BJ (cell line): ENCODE measurements around the gene KRTAP4-3. TPM values are rescaled to one million over a fixed set of nuclear protein-coding genes. Genes with fewer than 3 reads are reported as not detected.
"Not testable (repeated sequence)": the region's sequence is repeated elsewhere in the genome, so short reads cannot be mapped to it uniquely, and the experiment has no call there.

Source experiments
- CTCF ChIA-PET: fragments of 350-600 bp; formaldehyde crosslinking; extraction: SDS; loops from one replicate; lab custom pipeline; 2021; ENCODE audit warnings: antibody characterized with exemption, inconsistent platforms; lab: Yijun Ruan, JAX
- POLR2A ChIA-PET: fragments of 300-600 bp; sonication (Branson Sonifier 250); formaldehyde crosslinking; extraction: SDS; loops from one replicate; lab custom pipeline; 2021; ENCODE audit warnings: antibody characterized with exemption; lab: Charles Lee
- DNase-seq: peaks from one replicate; pipeline ENCODE4 v3.0.0-alpha.2; 2011; ENCODE audit warnings: low read depth
- H3K27me3 ChIP-seq: 2 replicates; pipeline ENCODE4 v1.6.0; 2011; ENCODE audit warnings: low read length; ENCODE audit not compliant: control insufficient read depth, insufficient read depth
- H3K36me3 ChIP-seq: 2 replicates; pipeline ENCODE4 v1.5.1; 2011; ENCODE audit warnings: low read length; ENCODE audit not compliant: control insufficient read depth, insufficient read depth
- H3K4me3 ChIP-seq: 2 replicates; pipeline ENCODE4 v1.5.1; 2011; ENCODE audit warnings: low read depth, mild to moderate bottlenecking, control low read depth, low read length
- polyA plus RNA-seq: library from polyadenylated mRNA; depleted of rRNA; stranded (reverse); fragments of >200 nt; gene quantifications from 2 replicates; pipeline ENCODE4 v1.2.3, GENCODE V29; 2011
- TF ChIP-seq, protein P1 (sequence below): IDR thresholded peaks from 2 replicates; pipeline ENCODE4 v1.5.1; 2011; ENCODE audit warnings: low read depth, mild to moderate bottlenecking, control low read depth, inconsistent platforms, low read length, moderate library complexity; ENCODE audit not compliant: insufficient read depth

Gene KRTAP4-3
- polyA plus RNA-seq, 1 experiment, result not detected

DNA sequence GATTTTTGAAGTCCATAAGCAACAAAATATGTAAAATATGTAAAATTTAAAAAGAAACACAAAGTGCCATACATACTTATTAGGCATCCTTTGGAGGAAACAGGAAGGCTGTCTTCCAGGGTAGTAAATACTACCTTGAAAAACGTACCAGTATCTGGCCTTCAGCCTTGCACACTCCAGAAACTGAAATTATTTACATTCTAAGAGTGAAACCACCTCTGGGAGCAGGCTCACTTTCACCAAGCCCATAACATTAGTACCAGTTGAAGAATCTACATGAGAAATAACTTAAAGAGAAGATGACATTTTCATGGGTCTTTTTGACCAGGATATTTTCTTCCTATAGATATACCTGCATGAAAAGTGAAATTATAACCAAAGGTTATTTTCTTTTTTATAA, 28.0 kb upstream of the KRTAP4-3 start:
- ChIA-PET CTCF (interaction anchor here (0.6 kb wide), 1 partner anchor 270 kb away, joined by 3 read pairs; no protein-coding TSS in a partner anchor), POLR2A (no interaction called here)
- TF ChIP-seq, protein P1, sequence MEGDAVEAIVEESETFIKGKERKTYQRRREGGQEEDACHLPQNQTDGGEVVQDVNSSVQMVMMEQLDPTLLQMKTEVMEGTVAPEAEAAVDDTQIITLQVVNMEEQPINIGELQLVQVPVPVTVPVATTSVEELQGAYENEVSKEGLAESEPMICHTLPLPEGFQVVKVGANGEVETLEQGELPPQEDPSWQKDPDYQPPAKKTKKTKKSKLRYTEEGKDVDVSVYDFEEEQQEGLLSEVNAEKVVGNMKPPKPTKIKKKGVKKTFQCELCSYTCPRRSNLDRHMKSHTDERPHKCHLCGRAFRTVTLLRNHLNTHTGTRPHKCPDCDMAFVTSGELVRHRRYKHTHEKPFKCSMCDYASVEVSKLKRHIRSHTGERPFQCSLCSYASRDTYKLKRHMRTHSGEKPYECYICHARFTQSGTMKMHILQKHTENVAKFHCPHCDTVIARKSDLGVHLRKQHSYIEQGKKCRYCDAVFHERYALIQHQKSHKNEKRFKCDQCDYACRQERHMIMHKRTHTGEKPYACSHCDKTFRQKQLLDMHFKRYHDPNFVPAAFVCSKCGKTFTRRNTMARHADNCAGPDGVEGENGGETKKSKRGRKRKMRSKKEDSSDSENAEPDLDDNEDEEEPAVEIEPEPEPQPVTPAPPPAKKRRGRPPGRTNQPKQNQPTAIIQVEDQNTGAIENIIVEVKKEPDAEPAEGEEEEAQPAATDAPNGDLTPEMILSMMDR, result no peak
- H3K27me3 ChIP-seq, result no peaks in the 10 kb centered on the region
- no peak for DNase-seq
- H3K36me3 ChIP-seq, result no peaks in the 10 kb centered on the region
- no peak overlapping the region for H3K4me3 ChIP-seq

DNA sequence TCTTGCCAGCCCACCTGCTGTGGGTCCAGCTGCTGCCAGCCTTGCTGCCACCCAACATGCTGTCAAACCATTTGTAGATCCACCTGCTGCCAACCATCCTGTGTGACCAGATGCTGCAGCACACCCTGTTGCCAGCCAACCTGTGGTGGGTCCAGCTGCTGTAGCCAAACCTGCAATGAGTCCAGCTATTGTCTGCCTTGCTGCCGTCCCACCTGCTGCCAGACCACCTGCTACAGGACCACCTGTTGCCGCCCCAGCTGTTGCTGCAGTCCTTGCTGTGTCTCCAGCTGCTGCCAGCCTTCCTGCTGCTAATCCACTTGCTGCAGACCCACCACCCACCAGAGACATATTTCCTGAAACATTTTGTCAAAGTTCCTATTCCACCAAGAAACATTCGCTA, 22.3 kb upstream of the KRTAP4-3 start:
- CTCF ChIA-PET, result no interaction called here
- no peaks in the 10 kb centered on the region; the same call in 1 of the 2 replicates for H3K27me3 ChIP-seq
- H3K4me3 ChIP-seq, result no peak overlapping the region
- POLR2A ChIA-PET, result no interaction called here
- TF ChIP-seq, protein P1, result no peak
- DNase-seq, result no peak
- no peaks in the 10 kb centered on the region for H3K36me3 ChIP-seq

DNA sequence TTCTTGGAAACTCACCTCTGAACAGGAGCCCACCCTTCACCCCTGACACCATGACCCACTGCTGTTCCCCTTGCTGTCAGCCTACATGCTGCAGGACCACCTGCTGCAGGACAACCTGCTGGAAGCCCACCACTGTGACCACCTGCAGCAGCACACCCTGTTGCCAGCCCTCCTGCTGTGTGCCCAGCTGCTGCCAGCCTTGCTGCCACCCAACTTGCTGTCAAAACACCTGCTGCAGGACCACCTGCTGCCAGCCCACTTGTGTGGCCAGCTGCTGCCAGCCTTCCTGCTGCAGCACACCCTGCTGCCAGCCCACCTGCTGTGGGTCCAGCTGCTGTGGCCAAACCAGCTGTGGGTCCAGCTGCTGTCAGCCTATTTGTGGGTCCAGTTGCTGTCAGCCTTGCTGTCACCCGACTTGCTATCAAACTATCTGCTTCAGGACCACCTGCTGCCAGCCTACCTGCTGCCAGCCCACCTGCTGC, 21.9 kb upstream of the KRTAP4-3 start, which contains the start of gene KRTAP9-1:
Gene KRTAP9-1, plus strand, starts transcription at position 51 of the 482 bp plus-strand sequence. Its CDS starts 0 bp downstream, at position 51.
- POLR2A ChIA-PET, DNase-seq, H3K36me3 ChIP-seq, H3K27me3 ChIP-seq, CTCF ChIA-PET, H3K4me3 ChIP-seq: not testable (repeated sequence)

DNA sequence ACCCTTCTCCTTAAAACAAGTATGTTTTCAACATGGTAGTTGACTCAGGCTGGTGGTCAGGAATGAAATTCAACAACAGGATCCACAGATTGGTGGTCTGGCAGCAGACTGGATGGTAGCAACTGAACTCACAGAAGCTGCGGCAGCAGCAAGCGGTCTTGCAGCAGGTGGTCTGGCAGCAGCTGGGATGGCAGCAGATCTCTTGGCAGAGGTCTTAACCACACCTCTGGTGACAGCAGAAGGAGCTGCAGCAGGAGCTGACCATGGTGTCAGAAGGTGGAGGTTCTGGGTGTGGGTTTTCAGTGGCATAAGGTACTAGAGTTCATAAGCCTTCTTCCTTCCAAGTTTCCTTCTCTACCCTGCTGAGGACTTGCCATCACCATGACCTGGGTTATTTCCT, 18.9 kb upstream of the KRTAP4-3 start:
- POLR2A ChIA-PET, result no interaction called here
- CTCF ChIA-PET, result no interaction called here
- no peak for DNase-seq

DNA sequence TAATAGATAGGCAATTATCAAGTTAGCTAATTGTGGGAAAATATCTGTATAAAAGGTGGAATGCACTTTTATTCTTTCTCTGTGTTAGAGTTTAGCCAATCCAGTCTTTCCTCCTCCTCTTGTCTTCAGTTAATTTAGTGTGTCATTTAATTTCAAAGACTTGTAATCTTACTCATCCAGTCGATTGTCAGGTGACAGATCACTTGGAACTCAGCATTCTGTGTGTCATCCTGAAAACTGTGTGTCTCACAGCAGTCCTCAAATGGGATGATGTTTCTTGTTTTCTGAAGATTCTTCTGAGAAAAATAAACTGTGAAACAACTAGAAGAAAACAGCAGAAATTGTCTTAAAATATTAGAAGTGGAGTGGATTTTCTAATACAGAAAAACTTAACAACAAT, 17.0 kb upstream of the KRTAP4-3 start:
- Histone ChIP-seq H3K4me3 (no peak overlapping the region), H3K36me3 (no peaks in the 10 kb centered on the region), H3K27me3 (no peaks in the 10 kb centered on the region; the same call in 1 of the 2 replicates)
- DNase-seq, result no peak
- TF ChIP-seq, protein P1, result no peak
- ChIA-PET CTCF (no interaction called here), POLR2A (no interaction called here)

More for the DNA sequence above, 18.9 kb upstream of the KRTAP4-3 start:
- Histone ChIP-seq H3K36me3 (no peaks in the 10 kb centered on the region), H3K4me3 (no peak overlapping the region), H3K27me3 (no peaks in the 10 kb centered on the region; the same call in 1 of the 2 replicates)
- TF ChIP-seq, protein P1, result no peak

DNA sequence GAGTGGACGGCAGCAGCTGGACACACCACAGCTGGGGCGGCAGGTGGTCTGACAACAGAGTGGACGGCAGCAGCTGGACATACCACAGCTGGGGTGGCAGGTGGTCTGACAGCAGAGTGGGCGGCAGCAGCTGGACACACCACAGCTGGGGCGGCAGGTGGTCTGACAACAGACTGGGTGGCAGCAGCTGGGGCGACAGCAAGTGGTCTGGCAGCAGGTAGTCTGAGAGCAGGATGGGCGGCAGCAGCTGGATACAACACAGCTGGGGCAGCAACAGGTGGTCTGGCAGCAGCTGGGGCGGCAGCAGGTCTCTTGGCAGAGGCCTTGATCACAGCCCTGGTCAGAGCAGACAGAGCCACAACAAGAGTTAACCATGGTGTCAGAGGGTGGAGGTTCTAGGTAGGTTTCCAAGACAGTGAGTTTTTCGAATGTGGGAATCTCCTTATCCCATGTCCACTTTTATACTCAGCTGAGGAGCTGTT, 16.5 kb upstream of the KRTAP4-3 start, which contains the start of gene KRTAP4-1:
Gene KRTAP4-1, minus strand, starts transcription at position 432 of the 482 bp plus-strand sequence. Its CDS starts 57 bp downstream, at position 375.
- POLR2A ChIA-PET, result no interaction called here
- no peak within 1 kb of the TSS for H3K4me3 ChIP-seq
- H3K27me3 ChIP-seq, result no peaks in the 10 kb centered on the region; the same call in 1 of the 2 replicates
- no peak for DNase-seq
- TF ChIP-seq, protein P1, result no peak
- CTCF ChIA-PET, result no interaction called here
- no peaks in the 10 kb centered on the region for H3K36me3 ChIP-seq
